Prostate gland (tissue), 2 donors: ENCODE data around the gene DISP2.

Source experiments
- CTCF ChIP-seq, 4 experiments: fragments of 200-600 bp in 2 of 4; fragments of 450-650 bp in 2 of 4; sonication (generic) in 2 of 4; IDR thresholded peaks; 1 replicate in 3 of 4; 2 replicates in 1 of 4; pipeline ENCODE4 v1.5.1; 2016 to 2019; ENCODE audit warnings: antibody characterized with exemption in 4 of 4, mild to moderate bottlenecking in 2 of 4, moderate library complexity in 2 of 4
- POLR2A ChIP-seq: fragments of 450-650 bp; IDR thresholded peaks from one replicate; pipeline ENCODE4 v1.6.1; 2016; ENCODE audit warnings: antibody characterized with exemption, mild to moderate bottlenecking
- POLR2AphosphoS5 ChIP-seq: sonication (generic); formaldehyde crosslinking; IDR thresholded peaks from one replicate; pipeline ENCODE4 v1.6.1; 2017; ENCODE audit warnings: antibody characterized with exemption

DNA sequence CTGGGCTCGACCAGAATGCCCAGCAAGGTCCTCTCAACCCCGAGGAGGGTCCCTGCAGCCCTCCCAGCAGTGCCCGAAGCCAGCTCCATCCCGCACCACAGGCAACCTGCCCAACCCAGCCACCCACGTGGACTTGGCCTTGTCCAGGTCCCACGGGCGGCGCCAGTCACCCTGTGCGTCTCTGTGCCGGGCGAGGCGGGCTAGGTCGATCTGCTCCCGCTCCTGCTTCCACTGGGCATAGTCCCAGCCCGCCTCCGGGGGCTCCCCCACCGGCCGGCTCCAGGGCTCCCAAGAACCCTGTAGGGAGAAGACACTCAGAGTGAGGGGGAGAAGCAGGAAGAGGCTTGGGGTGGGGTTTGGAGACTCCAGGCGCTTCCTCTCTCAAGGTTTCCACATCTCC lies 20.4 kb upstream of the DISP2 start:
- TF ChIP-seq CTCF (IDR thresholded peaks at IDR 0.05) (no peak), POLR2A (no peak), POLR2AphosphoS5 (no peak)
